T-helper 2 cell treated with Interferon-gamma antibody and Interleukin-4, amounts not matched to agents 100 ng/mL and 5 ng/mL, for 36 hours (primary cell): ENCODE measurements around the gene GREM2. TPM values are rescaled to one million over a fixed set of nuclear protein-coding genes. Genes with fewer than 3 reads are reported as not detected.

Experiments used
- intact Hi-C: fragments of 100-400 bp; cut with micrococcal nuclease; formaldehyde crosslinking; loops from one replicate; pipeline ENCODE4 v1.15.1; 2023
- total RNA-seq: library from RNA; stranded (reverse); gene quantifications from 2 replicates; pipeline ENCODE4 v1.2.3, GENCODE V29; 2022

GREM2 gene
- not detected in 2 replicates for total RNA-seq

DNA sequence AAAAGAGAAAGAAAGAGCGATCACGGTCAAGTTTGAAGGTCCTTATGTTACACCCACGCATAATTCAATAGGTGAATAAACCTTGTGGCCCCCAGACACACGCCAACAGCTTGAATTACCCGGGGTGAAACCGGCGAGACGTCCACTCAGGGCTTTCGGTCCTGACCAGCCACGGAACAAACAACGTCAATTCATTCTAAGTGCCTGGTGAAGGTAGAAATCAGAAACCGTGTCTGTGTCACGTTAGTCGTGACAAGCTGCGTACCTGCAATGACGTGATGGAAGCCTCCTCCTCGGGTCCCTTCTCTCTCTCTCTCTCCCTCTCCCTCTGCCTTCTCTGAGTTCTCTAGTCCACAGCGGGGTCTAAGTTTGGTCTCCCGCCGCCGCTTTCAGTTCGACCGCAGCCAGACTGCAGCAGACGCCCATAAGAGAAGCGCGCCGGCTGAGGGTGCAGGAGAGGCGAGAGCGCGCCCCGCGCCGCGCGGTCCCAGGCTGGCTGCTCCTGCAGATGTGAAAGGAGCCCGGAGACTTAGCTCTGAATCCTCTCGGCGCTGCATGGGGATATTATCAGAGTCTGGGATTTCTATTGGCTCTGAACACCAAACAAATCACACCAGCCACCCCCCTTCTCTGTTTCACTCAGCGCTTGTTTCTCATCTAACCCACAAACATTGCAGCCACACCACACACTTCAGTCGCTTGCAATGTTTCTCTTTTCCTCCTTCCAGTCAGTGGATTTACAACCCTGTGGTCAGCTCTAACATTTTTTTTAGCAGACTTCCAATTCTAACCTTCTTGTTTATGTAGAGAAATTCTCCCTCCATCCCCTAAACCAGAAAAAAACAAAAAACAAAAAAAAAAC, at the start of gene GREM2:
GREM2 (minus strand) TSS at position 537 of the 862 bp plus-strand sequence. CDS start 118,680 bp downstream, outside the sequence.
- intact Hi-C loops, result loop anchor here (5.0 to 10.0 kb wide), 2 partner anchors 157 to 420 kb away; no protein-coding TSS in a partner anchor

DNA sequence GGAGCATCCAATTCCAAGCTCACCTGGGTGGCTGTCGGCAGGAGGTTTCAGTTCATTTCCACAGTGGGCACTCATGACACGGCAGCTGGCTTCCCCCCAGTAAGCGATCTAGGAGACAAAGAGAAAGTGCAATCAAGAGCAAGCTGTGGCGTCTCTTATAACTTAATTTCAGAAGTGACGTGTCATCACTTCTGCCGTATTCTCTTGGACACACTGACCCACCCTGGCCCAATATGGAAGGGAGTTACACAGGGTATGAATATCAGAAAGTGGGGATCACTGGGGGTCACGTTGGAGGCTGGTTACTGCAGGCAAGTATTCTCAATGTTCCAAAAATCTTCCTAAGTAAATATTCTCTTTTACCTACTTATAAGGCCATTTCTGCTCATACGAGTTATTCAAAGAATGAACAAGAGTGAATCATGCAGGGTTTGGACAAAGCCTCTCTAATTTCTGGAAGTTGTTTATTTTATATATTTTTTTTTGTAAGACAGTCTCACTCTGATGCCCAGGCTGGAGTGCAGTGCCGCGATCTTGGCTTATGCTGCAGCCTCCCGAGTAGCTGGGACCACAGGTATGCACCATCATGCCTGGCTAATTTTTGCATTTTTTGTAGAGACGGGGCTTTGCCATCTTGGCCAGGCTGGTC, 46.5 kb upstream of the GREM2 start:
- intact Hi-C loops, result no loop called here

- intact Hi-C loops, result no loop called here
These were observed 44.6 kb upstream of the GREM2 start for GRCh38 chr1:240656531-240656930.

DNA sequence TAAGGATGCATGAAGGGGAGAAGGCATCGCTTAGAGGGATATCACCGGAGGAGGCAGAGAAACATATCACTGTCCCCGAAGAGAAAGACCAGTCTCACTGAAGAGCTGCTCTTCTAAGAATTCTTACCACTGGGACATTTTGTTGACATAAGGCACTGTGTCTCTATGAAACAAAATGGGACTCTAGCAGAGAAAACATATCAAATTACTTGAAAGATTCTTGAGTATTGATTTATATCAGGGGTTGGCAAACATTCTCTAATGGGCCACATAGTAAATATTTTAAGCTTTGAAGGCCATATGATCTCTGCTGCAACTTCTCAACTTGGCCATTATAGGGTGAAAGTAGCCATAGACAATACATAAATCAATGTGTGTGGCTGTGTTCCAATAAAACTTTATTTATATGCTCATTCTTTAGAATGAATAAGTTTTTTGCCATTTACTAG, 41.0 kb upstream of the GREM2 start:
- intact Hi-C loops, result no loop called here

GRCh38 chr1:240652549-240652948, 40.6 kb upstream of the GREM2 start:
- intact Hi-C loops, result no loop called here

DNA sequence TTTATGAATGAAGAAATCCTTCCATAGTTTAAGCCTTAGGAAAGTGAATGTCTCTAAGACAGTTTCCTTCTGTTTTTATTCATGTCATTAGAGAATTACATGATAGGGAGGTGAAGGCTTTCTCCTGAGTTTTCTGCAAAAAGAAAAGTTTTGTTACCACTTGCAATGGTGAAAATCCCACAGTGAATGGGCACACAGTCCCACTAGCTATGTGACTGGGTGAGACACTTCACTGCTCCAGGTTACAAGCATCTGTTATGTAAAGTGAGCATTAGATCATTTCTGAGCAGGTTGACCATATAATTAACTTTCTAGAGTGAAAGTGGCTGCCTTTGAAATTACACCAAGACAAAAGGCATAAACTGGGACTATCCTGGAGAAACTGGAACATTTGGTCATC, 38.9 kb upstream of the GREM2 start:
- intact Hi-C loops, result no loop called here

GRCh38 chr1:240649733-240650721, 38.1 kb upstream of the GREM2 start:
- intact Hi-C loops, result no loop called here

GRCh38 chr1:240646571-240647240, 34.8 kb upstream of the GREM2 start:
- intact Hi-C loops, result no loop called here

GRCh38 chr1:240644732-240645131, 32.8 kb upstream of the GREM2 start:
- intact Hi-C loops, result no loop called here

DNA sequence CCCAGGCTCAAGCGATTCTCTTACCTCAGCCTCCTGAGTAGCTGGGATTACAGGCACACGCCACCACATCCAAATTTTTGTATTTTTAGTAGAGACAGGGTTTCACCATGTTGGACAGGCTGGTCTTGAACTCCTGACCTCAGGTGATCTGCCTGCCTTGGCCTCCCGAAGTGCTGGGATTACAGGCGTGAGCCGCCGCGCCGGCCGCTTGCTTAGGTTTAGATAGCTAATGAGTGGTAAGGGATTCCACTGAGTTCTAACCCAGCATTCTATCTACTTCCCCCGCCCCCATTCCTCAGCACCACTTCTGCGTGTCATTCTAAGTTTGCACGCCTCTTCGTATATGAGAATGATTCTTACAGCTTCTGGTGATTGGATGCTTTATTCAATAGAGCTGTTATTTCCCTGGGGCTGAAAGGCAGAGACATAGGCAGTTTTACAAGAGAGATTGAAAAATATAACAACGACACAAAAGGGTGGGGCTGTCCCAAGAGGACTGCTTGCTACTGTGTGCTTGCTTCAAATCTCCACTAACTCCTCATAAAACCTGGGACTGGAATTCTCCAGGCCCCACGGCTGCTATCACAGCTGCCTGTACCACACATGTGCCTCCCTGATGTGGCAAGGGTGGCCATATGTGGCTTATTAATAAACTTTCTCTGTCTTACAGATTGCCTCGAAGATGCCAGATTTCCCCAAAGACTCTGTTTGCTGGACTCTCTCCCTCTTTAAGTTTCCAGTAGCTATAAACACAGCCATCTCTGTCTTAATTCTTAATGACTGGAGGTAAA, 23.7 kb upstream of the GREM2 start:
- intact Hi-C loops, result no loop called here

- intact Hi-C loops, result no loop called here
These were observed 18.5 kb upstream of the GREM2 start for GRCh38 chr1:240630409-240630808.

- intact Hi-C loops, result no loop called here
These were observed 9.3 kb upstream of the GREM2 start for GRCh38 chr1:240621249-240621648.

- intact Hi-C loops, result loop anchor here (10.0 kb wide), 1 partner anchor 165 kb away; no protein-coding TSS in a partner anchor
These were observed 8.1 kb upstream of the GREM2 start for GRCh38 chr1:240619906-240620621.

GRCh38 chr1:240619357-240619756, 7.4 kb upstream of the GREM2 start:
- intact Hi-C loops, result loop anchor here (10.0 kb wide), 1 partner anchor 165 kb away; no protein-coding TSS in a partner anchor

DNA sequence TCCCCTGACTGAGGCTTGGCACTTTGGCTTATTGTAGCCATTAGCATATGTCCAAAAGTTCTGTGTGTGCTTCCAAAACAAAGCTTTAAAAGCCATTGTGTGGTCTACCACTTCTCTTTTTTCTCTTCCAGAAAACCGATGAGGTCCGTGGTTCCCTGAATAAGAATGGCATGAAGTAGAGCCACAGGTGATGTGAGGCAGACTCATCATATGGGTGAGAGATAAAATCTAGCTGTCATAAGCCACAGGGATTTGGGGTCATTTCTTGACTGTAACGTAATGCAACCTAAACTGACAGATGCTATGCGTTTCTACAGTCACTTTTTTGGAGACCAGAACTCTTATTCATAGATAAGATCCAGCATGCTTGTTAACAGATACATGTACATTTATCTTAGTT, 7.0 kb upstream of the GREM2 start:
- intact Hi-C loops, result loop anchor here (10.0 kb wide), 1 partner anchor 164 kb away; no protein-coding TSS in a partner anchor

GRCh38 chr1:240616018-240616417, 4.1 kb upstream of the GREM2 start:
- intact Hi-C loops, result loop anchor here (10.0 kb wide), 1 partner anchor 161 kb away; no protein-coding TSS in a partner anchor

DNA sequence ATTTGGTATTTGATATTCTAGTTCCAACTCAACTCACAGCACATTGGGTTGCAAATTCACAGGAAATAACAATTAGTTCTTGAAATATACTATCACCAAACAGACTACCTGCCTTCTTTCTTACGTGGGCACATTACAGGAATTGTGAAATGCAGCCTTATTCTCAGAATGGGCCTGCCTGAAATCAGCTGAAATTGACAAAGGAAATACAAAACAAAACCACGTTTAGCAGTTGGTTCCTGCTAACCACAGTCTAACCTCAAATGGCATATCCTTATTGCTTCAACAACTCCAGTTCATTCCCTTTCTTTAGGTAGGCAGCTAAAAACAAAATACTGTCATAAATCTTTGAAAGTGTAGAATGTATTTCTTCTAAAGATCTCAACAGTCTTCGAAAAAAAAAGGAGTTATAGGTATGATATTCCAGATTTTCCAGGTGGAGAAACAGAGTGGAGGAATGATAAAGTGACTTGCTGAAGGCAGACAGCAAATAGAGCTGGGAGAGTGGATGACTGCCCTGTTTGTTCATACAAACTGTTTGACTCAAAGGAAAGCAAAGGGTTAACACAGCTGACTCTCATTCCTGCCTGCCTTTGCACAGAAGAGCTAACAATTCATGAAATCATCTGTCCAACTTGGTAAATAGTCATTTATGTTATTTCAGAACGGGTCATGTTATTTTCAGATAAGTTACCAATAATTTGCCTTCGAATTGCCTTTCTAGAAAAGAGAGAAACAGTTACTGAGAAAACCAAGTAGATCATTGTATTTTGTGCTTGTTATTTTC, 1.6 kb upstream of the GREM2 start:
- intact Hi-C loops, result loop anchor here (5.0 to 10.0 kb wide), 2 partner anchors 159 to 421 kb away; no protein-coding TSS in a partner anchor

DNA sequence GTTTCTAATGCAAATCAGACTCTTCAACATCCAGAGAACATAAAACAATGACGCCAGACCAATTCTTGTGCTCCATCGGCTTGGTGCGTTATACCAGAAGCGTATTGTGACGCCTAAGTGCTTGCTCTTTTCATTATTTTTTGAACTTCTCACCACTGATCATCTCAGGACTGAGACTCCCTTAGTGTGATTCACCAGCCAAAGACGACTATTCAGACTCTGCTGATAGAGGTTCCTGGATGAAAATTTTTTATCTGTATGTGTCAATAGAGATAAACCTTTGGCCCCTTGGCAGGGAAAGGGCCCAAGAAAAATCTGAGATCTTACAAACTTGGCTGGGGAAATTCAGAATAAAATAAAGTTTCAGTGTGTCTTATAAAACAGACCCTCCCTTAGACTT, 856 bp upstream of the GREM2 start:
- intact Hi-C loops, result loop anchor here (5.0 to 10.0 kb wide), 2 partner anchors 158 to 421 kb away; no protein-coding TSS in a partner anchor
